A673 (cell line): ENCODE data around the gene PPP2R5C. TPM values are rescaled to one million over a fixed set of nuclear protein-coding genes. Genes with fewer than 3 reads are reported as not detected.

Experiments used
- BruUV-seq: library from RNA; stranded (reverse); fragments of 400-500 nt; replicated peaks from 2 replicates; lab custom pipeline; 2021; lab: Mats Ljungman, UMichigan
- CTCF ChIA-PET: fragments of 300-600 bp; sonication (Branson Sonifier 250); formaldehyde crosslinking; loops from one replicate; lab custom pipeline; 2022; ENCODE audit warnings: antibody characterized with exemption; lab: Charles Lee
- POLR2A ChIA-PET: fragments of 300-600 bp; sonication (Branson Sonifier 250); formaldehyde crosslinking; loops from one replicate; lab custom pipeline; 2022; ENCODE audit warnings: antibody characterized with exemption; ENCODE audit not compliant: low non-redundant PET; lab: Charles Lee
- DNase-seq: peaks from one replicate; pipeline ENCODE4 v3.0.0-alpha.2; 2015; ENCODE audit warnings: low spot score
- H3K27ac ChIP-seq: fragments of 200-600 bp; sonication (generic); 2 replicates; pipeline ENCODE4 v1.5.1; 2016; ENCODE audit warnings: mixed run types, low read depth, mild to moderate bottlenecking, mixed read lengths, antibody characterized with exemption, low read length; ENCODE audit not compliant: poor library complexity, severe bottlenecking
- H3K27me3 ChIP-seq: fragments of 200-600 bp; sonication (generic); replicated peaks from 2 replicates; pipeline ENCODE4 v1.6.1; 2017; ENCODE audit warnings: mixed run types, low read depth, mild to moderate bottlenecking, mixed read lengths, antibody characterized with exemption, low read length; ENCODE audit not compliant: insufficient read depth, poor library complexity
- H3K36me3 ChIP-seq: fragments of 200-600 bp; sonication (generic); 2 replicates; pipeline ENCODE4 v1.6.1; 2016; ENCODE audit warnings: mixed run types, mild to moderate bottlenecking, mixed read lengths, antibody characterized with exemption, low read length; ENCODE audit not compliant: insufficient read depth, poor library complexity, severe bottlenecking
- H3K4me1 ChIP-seq: fragments of 200-600 bp; sonication (generic); 2 replicates; pipeline ENCODE4 v1.6.1; 2017; ENCODE audit warnings: mixed run types, mild to moderate bottlenecking, mixed read lengths, antibody characterized with exemption, low read length; ENCODE audit not compliant: insufficient read depth, poor library complexity, severe bottlenecking
- H3K4me3 ChIP-seq: fragments of 200-600 bp; sonication (generic); 2 replicates; pipeline ENCODE4 v1.5.1; 2016; ENCODE audit warnings: low read depth, mixed run types, mild to moderate bottlenecking, mixed read lengths, low read length; ENCODE audit not compliant: poor library complexity, severe bottlenecking
- H3K9me3 ChIP-seq: fragments of 200-600 bp; sonication (generic); 2 replicates; pipeline ENCODE4 v1.6.1; 2016; ENCODE audit warnings: mixed run types, low read depth, mild to moderate bottlenecking, mixed read lengths, antibody characterized with exemption, low read length; ENCODE audit not compliant: poor library complexity, severe bottlenecking
- EZH2 ChIP-seq: fragments of 200-600 bp; sonication (generic); IDR thresholded peaks from 2 replicates; pipeline ENCODE4 v1.6.1; 2017; ENCODE audit warnings: borderline replicate concordance, low read depth, mild to moderate bottlenecking, mixed read lengths, antibody characterized with exemption, low read length; ENCODE audit not compliant: poor library complexity, severe bottlenecking
- intact Hi-C: fragments of 100-400 bp; cut with micrococcal nuclease; formaldehyde crosslinking; loops from one replicate; pipeline ENCODE4 v1.10.0; 2022; ENCODE audit not compliant: unreplicated experiment
- total RNA-seq: library from RNA; stranded (reverse); gene quantifications from 2 replicates; pipeline ENCODE4 v1.2.3, GENCODE V29; 2021
- TF ChIP-seq, protein P1 (sequence below): fragments of 300-800, 200-600 bp; sonication (generic); conservative IDR thresholded peaks from 2 replicates; pipeline ENCODE4 v1.5.1; 2017; ENCODE audit warnings: low read depth, mild to moderate bottlenecking, antibody characterized with exemption, low read length, moderate library complexity, mixed read lengths

Gene PPP2R5C
- total RNA-seq, 1 experiment from 2014 or later: 113 TPM

DNA sequence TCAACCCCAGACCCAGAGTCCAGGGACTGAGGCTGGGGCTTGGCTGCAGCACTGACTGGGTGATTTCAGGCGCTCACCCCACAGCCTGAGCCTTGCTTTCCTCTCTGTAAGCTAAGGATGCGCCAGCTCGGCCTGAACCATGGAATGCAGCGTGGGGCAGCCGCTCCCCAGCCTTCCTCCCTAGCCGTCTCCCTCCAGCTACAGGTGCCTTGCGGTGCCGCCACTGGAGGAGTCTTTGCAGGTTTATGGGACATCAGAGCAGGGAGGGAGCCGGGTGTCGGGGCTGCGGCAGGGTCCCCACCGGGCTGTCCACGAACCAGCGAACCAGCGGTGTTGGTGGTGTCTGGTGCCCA is 19.4 kb downstream of the PPP2R5C start:
- H3K9me3 ChIP-seq: no peaks in the 10 kb centered on the region
- BruUV-seq: no TSS peak

GRCh38 chr14:101781240-101782061 is 19.9 kb downstream of the PPP2R5C start:
- POLR2A ChIA-PET: no interaction called here
- DNase-seq: peak; percentile 19
- TF ChIP-seq, protein P1, sequence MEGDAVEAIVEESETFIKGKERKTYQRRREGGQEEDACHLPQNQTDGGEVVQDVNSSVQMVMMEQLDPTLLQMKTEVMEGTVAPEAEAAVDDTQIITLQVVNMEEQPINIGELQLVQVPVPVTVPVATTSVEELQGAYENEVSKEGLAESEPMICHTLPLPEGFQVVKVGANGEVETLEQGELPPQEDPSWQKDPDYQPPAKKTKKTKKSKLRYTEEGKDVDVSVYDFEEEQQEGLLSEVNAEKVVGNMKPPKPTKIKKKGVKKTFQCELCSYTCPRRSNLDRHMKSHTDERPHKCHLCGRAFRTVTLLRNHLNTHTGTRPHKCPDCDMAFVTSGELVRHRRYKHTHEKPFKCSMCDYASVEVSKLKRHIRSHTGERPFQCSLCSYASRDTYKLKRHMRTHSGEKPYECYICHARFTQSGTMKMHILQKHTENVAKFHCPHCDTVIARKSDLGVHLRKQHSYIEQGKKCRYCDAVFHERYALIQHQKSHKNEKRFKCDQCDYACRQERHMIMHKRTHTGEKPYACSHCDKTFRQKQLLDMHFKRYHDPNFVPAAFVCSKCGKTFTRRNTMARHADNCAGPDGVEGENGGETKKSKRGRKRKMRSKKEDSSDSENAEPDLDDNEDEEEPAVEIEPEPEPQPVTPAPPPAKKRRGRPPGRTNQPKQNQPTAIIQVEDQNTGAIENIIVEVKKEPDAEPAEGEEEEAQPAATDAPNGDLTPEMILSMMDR: no peak
- TF ChIP-seq EZH2: no peak
- Histone ChIP-seq H3K4me1 (no peaks in the 10 kb centered on the region), H3K4me3 (peak overlapping the region; percentile 52), H3K27me3 (peaks cover 3% of the 10 kb centered on the region), H3K36me3 (no peaks in the 10 kb centered on the region), H3K27ac (peak overlapping the region; percentile 30), H3K9me3 (no peaks in the 10 kb centered on the region)
- CTCF ChIA-PET: no interaction called here
- BruUV-seq: no TSS peak
- intact Hi-C loops: no loop called here

More for the DNA sequence above, 19.4 kb downstream of the PPP2R5C start:
- peak overlapping the region; percentile 52 for H3K4me3 ChIP-seq
- peaks cover 3% of the 10 kb centered on the region for H3K27me3 ChIP-seq
- no peak for TF ChIP-seq EZH2
- TF ChIP-seq, protein P1: no peak
- CTCF ChIA-PET: interaction anchor here (0.5 kb wide), 1 partner anchor 325 kb away, joined by 9 read pairs; no protein-coding TSS in a partner anchor
- no peaks in the 10 kb centered on the region for H3K4me1 ChIP-seq
- no peak for DNase-seq
- H3K36me3 ChIP-seq: no peaks in the 10 kb centered on the region
- POLR2A ChIA-PET: no interaction called here
- intact Hi-C loops: no loop called here
- H3K27ac ChIP-seq: no peak overlapping the region

GRCh38 chr14:101783260-101784016 is 21.9 kb downstream of the PPP2R5C start:
- H3K36me3 ChIP-seq: no peaks in the 10 kb centered on the region
- H3K27me3 ChIP-seq: peaks cover 3% of the 10 kb centered on the region
- intact Hi-C loops: no loop called here
- ChIA-PET POLR2A (interaction anchor here (0.6 kb wide), 1 partner anchor 23 kb away, joined by 3 read pairs; no protein-coding TSS in a partner anchor), CTCF (no interaction called here)
- H3K9me3 ChIP-seq: no peaks in the 10 kb centered on the region
- no peak overlapping the region for H3K27ac ChIP-seq
- H3K4me3 ChIP-seq: no peak overlapping the region
- DNase-seq: no peak
- BruUV-seq: no TSS peak
- TF ChIP-seq EZH2: no peak
- TF ChIP-seq, protein P1: no peak
- H3K4me1 ChIP-seq: no peaks in the 10 kb centered on the region
